Endometrial microvascular endothelial cells (primary cell): ENCODE measurements around the gene CIPC. TPM values are rescaled to one million over a fixed set of nuclear protein-coding genes. Genes with fewer than 3 reads are reported as not detected.

Experiments
- in situ Hi-C: cut with HindIII; loops from 2 replicates; pipeline ENCODE4 v1.10.0; 2017; ENCODE audit warnings: low sequenced_read_pairs, low pct_unique_long_range_greater_than_20kb; ENCODE audit errors: inconsistent ontology term
- total RNA-seq: library from RNA; depleted of rRNA; stranded (reverse); fragments of >200 nt; gene quantifications from one replicate; pipeline ENCODE4 v1.2.3, GENCODE V29; 2015; ENCODE audit errors: inconsistent ontology term

CIPC gene, protein sequence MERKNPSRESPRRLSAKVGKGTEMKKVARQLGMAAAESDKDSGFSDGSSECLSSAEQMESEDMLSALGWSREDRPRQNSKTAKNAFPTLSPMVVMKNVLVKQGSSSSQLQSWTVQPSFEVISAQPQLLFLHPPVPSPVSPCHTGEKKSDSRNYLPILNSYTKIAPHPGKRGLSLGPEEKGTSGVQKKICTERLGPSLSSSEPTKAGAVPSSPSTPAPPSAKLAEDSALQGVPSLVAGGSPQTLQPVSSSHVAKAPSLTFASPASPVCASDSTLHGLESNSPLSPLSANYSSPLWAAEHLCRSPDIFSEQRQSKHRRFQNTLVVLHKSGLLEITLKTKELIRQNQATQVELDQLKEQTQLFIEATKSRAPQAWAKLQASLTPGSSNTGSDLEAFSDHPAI
- total RNA-seq = 31.9 TPM

DNA sequence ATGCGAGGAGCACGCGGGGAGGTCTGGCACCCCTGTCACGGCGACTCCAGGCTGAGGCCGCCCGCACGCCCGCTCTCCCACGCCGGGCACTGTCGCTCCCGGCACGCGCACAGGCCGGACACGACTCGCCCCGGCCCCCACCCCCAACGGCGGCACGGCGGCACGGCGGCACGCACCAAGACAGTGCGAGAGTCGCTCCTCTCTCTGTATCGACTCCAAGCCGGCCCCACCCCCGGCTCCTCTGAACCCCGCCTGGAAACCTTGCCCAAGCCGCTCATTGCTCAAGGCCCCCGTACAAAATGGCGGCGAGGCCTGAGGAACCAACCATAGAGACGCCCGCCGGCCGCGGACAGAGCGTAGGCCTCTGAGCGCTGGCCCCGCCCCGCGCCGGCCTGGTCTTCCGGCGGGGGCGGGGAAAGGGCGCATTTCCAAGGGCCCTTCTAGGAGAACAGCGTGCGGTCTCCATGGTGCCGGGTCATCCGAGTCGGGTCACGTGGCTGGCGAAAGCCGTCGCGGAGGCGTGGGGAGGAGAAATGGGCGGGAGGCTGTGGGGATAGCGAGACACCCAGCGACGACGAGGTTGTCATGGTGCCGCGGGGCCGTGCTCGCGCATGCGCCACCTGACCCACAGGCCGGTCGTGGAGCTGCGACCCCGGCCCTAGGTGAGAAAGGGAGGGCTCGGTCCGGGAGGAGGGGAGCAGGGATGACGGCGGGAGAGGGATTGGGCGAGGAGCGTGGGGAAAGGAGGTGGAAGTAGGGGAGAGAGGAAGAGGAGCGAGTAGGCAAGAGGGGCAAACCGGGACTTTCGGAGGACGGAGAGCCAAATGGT lies at the start of gene CIPC:
TSS of gene CIPC (plus strand) at position 559 of the 829 bp plus-strand sequence. CDS start 7,451 bp downstream, outside the sequence.
- in situ Hi-C loops = loop anchor here (25.0 kb wide), 1 partner anchor 211 kb away; no protein-coding TSS in a partner anchor

DNA sequence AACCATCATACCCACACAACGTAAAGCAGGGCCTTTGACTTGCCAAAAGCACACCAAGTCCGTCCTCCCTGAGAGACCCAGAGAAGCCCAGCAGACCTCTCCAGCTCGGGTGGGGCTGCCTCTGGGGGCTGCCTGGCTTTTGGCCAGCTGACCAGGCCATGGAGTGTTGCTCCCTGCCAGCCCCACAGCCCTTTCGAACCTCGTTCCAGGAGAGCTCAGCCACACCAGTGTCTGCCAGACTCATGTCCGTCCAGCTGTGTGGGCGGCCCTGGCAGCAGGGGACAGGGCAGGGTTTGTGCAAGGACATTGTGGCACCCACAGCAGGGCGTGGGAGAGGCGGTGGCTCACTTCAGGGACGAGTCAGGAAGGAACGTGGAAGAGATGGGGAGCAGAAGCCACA lies 46.9 kb upstream of the CIPC start:
- in situ Hi-C loops = no loop called here

DNA sequence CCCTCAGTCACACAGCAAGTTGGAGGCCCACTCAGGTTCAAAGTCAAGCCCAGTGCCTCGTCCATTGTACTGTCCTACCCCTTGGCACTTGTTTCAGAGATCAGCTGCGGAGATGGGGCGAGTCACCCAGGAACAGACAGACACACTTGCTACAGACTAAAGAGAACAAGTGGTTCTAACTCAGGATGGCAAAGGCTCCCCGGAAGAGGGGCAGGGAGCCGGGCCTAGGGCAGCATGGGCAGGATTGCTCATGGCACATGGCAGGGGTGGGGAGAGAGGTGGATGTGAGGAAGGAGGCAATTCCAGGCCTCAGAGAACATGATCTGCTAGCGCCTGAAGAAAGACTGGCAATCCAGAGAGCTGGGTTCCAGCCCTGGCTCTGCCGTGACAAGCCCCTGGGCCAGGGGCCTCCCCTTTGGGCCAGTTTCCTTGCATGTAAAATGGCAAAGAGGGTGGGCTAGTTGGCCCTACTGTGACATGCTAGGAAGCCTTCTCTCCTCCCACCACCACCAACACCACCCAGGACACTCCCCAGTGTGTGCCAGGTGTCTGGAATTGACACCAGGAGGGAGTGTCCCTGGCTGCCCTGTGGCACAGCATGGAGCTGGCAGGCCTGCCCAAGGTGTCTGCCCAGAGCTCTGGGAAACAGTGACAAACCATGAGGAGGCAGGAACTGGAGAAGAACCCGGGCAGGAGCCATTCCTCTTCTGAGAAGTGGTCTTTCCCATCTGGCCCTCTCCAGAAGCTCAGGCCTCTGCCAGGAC lies 45.6 kb upstream of the CIPC start:
- in situ Hi-C loops = no loop called here

DNA sequence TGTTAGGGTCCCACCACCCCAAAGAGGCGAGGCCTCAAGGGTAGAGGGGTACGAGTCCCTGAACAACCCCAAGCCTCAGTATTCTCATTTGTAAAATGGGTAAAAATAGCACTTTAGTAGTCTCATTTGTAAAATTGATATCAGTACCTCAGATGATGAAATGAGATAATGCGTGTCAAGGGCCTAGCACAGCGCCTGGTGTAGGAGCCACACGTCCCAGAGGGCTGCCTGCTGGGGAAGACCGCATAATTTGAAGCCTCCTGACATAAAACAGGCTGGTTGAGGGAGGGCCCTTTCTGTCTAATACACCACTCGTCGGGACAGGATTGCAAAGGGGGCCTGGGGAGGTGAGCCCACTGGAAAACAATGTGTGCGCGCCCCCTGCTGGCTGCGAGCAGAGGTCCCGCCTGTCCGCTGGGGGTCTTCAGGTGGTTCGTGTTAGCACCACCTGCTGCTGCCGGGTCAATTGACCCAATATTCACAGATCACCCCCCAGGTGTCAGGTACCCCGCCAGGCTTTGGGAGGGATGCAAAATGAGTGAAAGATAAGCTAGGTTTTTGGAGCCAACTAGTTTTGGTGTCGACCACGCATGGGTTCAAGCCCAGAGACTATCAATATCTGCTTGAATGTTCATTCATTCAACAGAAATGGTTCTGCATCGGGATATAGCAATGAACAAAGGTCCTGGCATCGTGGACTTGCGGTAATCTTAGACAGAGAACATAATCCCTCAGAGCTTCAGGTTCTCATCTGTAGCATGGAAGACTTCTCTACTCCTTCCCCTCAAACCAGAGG lies 44.8 kb upstream of the CIPC start:
- in situ Hi-C loops = no loop called here

DNA sequence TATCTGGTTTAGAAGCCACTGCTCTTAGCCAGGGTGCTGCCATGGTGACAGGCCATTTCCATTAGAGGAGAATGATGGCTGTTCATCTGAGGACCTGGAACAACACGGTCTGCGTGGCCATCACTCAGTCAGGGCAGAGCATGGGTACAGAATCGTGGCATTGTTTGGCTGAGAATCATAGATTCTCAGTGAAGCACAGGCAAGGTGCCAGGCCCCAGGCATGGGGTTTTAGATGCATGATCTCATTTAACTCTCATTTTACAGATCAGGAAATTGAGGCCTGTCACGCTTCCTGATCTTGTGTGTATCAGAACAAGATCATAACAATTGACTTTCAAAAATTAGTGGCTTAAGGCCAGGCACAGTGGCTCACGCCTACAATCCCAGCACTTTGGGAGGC lies 42.8 kb upstream of the CIPC start:
- in situ Hi-C loops = no loop called here

DNA sequence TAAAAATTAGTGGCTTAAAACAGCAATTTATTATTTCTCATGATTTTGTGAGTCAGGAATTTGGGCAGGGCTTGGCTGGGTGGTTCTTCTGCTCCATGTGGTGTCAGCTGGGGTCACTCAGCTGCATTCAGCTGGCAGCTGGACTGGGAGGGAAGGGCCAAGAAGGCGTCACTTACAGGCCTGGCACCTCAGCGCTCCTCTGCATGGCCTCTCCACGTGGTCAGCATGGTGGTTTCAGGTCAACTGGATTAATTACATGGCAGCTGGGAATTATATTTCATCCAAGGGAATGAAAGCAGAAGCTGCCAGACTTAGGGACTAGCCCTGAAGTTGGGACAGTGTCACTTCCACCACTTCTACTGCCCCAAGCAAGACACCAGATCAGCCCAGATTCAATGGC lies 42.1 kb upstream of the CIPC start:
- in situ Hi-C loops = no loop called here

DNA sequence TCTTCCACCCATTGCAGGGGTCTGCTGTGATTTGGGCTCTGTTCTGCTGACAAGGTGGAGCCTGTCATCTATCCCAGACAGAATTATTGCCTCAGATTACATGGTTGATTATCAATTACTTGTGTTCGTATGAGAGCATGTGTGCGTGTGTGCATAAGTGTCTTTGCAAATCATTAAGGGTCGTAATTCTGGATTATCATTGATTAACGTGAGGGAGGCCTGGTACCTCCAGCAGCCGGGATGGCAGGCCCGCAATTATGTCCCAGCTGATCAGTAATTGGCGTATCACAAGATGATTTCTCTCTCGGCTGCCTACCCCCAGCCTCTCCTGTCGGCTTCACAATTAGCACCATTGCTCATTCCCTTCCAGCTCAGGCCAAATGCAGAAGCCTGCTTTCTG lies 39.9 kb upstream of the CIPC start:
- in situ Hi-C loops = no loop called here

DNA sequence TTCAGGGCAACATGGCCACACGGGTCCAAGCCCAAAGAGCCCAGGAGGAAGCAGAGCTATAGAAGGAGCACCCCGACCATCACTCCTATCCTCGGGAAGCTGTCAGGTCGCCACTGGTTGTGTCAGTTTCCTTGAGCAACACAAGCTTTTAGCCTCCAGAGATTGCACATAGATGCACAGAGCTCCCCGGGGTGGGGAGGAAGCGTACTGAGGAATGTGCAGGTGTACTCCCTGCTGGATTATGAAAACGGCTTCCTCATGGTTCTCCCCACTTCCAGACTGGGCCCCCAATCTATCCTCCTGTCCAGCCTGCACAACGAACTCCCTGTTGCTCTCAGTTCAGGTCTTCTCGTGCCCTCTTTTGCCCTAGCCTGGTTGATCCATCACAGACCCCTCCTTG lies 39.3 kb upstream of the CIPC start:
- in situ Hi-C loops = no loop called here

DNA sequence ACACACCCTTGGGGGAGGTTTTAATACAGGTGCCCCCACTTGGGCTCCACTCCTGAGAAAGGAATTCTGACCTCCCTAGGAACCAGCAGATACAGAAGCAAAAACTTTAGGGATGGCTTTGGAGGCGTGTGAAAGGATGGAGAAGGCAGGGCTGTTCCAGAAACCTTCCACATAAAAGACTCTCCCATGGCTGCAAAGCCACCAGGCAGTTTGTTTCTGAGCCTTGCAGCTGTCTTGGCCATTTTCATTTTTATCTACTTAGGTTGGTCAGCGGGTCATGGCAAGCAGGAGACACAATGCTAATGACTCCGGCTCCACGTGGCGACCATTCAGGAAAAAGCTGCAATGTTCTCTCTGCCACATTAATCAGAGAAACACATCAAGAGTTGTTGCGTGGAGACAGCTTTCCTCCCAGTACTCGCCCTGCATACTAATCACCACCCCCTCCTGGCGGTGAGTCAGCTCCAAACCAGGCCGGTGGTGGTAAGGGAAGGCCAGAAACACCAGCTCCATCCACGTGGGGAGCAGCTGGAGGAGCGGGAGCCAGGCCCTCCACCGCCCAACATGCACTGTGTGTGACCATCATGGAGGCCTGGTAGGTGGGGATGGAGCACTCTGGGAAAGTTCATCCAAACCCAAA lies 38.7 kb upstream of the CIPC start:
- in situ Hi-C loops = no loop called here

DNA sequence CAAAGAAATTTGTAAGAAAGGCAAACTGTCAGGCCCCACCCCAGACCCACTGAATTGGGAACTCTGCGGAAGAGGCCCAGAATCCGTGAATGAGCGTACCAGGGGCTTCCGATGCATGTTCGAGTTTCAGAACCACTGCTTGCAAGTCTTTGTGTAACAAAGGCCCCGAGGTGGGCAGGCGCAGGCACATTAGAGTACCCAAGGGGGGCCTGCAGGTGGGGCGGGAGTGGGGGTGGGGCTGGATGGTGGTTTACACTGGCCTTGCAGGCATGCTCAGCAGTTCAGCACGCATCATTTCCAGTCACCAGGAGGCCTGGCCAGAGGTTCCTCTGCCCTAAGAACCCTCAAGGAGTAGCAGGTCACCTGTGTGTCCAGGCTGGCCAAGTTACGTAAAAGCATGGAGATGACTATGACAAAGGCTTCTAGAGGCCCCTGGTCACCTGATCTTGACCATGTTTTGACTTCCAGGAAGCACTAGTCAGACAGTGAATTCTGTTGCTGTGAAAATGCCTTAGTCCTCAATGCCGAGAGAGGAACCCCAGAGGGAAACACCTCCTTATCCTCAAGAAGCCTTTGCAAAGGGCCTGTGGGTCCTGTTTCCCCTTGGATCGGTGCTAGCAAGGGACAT lies 36.3 kb upstream of the CIPC start:
- in situ Hi-C loops = no loop called here

DNA sequence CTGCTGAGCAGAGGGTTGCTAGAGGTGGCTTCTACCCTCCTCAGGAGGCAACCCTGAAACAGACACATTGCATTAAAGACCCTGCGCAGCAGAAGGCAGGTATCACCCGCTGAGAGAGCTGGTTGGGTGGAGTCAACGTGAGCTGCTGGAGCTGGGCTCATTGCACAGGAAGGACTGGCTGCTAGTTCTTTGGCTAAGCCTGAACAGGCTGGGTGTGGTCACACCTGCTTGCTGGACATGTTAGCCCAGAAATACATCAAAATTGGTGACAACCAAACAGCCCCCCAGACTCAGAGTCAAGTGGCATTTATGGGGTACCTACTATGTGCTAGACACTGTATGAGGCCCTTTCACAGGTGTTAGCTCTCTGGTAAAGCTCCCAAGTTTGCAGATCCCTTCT lies 35.8 kb upstream of the CIPC start:
- in situ Hi-C loops = no loop called here

DNA sequence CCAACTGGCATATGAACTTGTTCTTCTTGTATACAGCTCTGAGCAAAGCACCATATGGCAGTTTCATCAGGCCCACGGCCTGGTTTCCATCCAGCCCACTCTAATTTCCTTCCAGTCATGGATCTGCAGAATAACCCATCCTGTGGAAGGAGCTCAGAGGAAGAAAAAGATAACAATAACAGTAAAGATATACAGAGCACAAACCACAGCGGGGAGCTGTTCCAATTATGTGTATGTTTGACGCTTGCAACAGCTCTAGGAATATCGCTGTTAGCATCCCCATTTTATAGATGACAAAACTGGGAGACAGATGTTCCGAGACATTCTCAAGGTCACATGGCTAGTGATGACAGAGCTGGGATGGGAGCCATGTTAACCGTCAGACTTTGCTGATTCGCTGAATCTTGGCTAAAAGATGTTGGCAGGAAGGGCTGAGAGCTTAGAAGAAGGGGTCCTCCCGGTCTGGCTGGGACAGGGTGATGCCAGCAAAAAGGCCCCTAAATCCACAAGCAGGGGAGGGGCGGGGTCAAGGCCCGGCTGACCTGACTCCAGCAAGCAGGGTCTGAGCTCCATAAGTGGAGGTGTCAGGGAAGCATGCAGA lies 34.4 kb upstream of the CIPC start:
- in situ Hi-C loops = no loop called here

DNA sequence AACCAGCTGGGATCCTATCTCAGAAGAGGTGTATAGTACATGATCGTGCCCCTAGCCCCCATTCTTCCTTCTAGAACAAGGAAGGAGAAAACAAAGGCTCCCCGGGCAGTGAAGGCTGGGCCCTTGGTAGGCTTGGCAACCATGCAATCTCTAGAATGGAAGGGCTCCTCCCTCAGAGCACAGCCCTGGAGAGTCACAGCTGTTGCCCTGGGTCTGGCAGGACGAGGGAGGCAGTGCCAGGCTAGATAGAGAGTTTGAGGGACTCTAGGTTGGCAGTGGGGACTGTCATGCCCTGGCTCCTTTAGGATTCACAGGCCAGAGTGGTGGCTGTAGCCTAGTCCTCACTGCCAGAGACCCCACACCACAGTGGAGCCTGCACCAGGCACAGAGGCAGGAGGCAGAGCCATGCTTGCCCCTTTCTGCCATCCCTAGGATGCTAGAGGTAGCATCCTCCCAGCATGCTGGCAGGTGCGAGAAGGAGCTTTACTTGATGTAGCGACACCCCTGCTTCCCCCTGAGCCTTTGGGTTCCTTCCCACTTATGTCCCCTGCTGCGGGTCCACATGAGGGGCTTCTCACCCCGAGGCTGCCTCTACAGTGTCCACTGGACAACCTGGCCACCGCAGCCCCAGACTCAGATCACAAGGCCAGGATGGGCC lies 33.4 kb upstream of the CIPC start:
- in situ Hi-C loops = no loop called here

DNA sequence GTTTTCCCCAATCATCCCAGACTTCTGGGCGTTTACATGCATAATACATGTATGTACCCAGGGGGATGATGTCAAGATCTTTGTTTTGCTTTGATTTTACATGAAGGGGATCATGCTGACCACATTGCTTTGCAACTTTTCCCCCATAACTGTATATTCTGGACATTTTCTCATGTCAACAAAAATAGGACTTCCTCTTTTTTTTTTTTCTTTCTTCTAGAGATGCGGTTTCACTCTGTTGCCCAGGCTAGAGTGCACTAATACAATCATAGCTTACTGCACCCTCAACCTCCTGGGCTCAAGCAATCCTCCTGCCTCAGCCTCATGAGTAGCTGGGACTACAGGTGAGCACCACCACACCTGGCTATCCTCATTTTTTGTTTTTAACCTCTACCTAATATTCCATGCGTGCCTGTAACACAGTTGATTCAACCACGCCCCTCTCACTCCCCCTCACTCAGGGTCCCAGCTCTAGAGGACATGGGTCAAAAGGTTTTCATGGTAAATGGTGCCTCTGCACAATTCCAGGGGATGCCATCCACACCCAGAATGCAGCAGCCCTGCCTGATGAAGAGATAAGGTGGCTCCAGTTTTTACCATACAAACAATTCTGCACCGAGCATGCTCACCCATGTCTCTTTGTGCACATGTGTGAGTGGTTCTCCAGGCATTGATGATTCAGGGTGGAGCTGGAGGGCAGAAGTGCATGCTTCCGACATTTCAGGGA lies 32.0 kb upstream of the CIPC start:
- in situ Hi-C loops = no loop called here

DNA sequence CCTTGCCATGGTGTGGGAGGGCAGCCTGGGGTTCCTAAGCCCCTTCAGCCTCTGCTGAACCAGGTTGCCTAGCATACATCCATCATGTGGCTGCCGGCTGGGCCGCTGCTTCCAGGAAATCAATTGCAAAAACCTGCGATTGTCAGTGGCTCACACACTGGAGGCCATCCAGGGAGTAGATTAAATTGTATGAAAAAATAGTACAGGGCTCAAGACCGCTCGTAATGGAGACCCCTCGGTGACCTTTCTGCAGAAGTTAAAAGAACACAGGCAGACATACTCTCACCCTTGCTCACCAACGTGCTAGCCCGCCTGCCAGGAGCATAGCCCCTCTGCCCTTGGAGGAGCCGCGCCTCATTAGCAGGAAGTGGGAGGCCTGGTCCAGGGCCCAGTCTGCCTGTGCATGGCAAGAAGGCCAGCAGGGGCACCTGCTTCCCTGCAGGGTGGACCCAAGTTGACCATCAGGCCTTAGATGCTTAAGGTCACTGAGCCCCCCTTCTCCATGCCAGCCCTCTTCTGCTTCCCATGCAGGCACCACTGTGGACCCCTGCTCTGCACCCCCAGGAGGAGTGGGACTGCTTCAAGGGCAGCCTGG lies 31.4 kb upstream of the CIPC start:
- in situ Hi-C loops = no loop called here
